SK-N-SH (cell line): ENCODE measurements around the gene GAS7. TPM values are rescaled to one million over a fixed set of nuclear protein-coding genes. Genes with fewer than 3 reads are reported as not detected.
"Not testable (repeated sequence)": the region's sequence is repeated elsewhere in the genome, so short reads cannot be mapped to it uniquely, and the experiment has no call there.

ENCODE experiments used
- CTCF ChIA-PET: fragments of 300-600, 350-600 bp; formaldehyde crosslinking; extraction: SDS; loops from one replicate; lab custom pipeline; 2021; lab: Yijun Ruan, JAX
- POLR2A ChIA-PET: fragments of 350-600 bp; sonication (Branson Sonifier 250); formaldehyde crosslinking; extraction: SDS; loops from one replicate; lab custom pipeline; 2020; ENCODE audit warnings: antibody characterized with exemption, inconsistent platforms; lab: Yijun Ruan, JAX
- DNase-seq: peaks from one replicate; pipeline ENCODE4 v3.0.0; 2012
- H2AFZ ChIP-seq: fragments of 200-600 bp; sonication (generic); 2 replicates; pipeline ENCODE4 v1.8.1; 2016; ENCODE audit warnings: antibody characterized with exemption, mild to moderate bottlenecking, low read depth
- H3F3A ChIP-seq: fragments of 200-600 bp; sonication (generic); replicated peaks from 2 replicates; pipeline ENCODE3; 2016; ENCODE audit warnings: antibody characterized with exemption, mild to moderate bottlenecking; ENCODE audit not compliant: insufficient read depth
- H3K27ac ChIP-seq, 2 experiments: fragments of 200-500 bp in 1 of 2; fragments of 200-600 bp in 1 of 2; sonication (Bioruptor generic) in 1 of 2; sonication (generic), shearing (Covaris generic) in 1 of 2; 2 replicates each; pipeline versions ENCODE4 v1.5.1 to v1.6.1; 2014 to 2016; ENCODE audit warnings: low read depth in 2 of 2, inconsistent platforms in 1 of 2, low read length in 1 of 2, mild to moderate bottlenecking in 1 of 2, mixed read lengths in 1 of 2
- H3K27me3 ChIP-seq: fragments of 200-600 bp; sonication (generic), shearing (Covaris generic); 2 replicates; pipeline ENCODE4 v1.6.1; 2016; ENCODE audit warnings: mixed run types; ENCODE audit not compliant: insufficient read depth
- H3K36me3 ChIP-seq, 2 experiments: fragments of 200-500 bp in 1 of 2; fragments of 200-600 bp in 1 of 2; sonication (Bioruptor generic) in 1 of 2; sonication (generic) in 1 of 2; replicated peaks in 1 of 2; 2 replicates each; pipeline versions ENCODE3 to v1.5.1; 2014 to 2016; ENCODE audit warnings: low read length in 1 of 2, mild to moderate bottlenecking in 1 of 2; ENCODE audit not compliant: insufficient read depth in 2 of 2, control insufficient read depth in 1 of 2
- H3K4me1 ChIP-seq, 2 experiments: fragments of 200-500 bp in 1 of 2; fragments of 200-600 bp in 1 of 2; sonication (Bioruptor generic) in 1 of 2; sonication (generic), shearing (Covaris generic) in 1 of 2; 2 replicates each; pipeline versions ENCODE4 v1.5.1 to v1.6.1; 2014 to 2016; ENCODE audit warnings: low read depth in 1 of 2, low read length in 1 of 2, mixed run types in 1 of 2; ENCODE audit not compliant: insufficient read depth in 2 of 2, control insufficient read depth in 1 of 2
- H3K4me2 ChIP-seq: fragments of 200-600 bp; sonication (generic), shearing (Covaris generic); 2 replicates; pipeline ENCODE4 v1.6.1; 2017; ENCODE audit warnings: mixed run types
- H3K4me3 ChIP-seq, 2 experiments: fragments of 200-500 bp in 1 of 2; fragments of 200-600 bp in 1 of 2; sonication (Bioruptor generic) in 1 of 2; sonication (generic), shearing (Covaris generic) in 1 of 2; 2 replicates each; pipeline versions ENCODE4 v1.5.1 to v1.8.1; 2014 to 2016; ENCODE audit warnings: low read depth in 2 of 2, inconsistent platforms in 1 of 2, low read length in 1 of 2, mild to moderate bottlenecking in 1 of 2, mixed read lengths in 1 of 2, moderate library complexity in 1 of 2
- H3K79me2 ChIP-seq: fragments of 200-600 bp; sonication (generic); 2 replicates; pipeline ENCODE4 v1.8.1; 2017; ENCODE audit warnings: mild to moderate bottlenecking; ENCODE audit not compliant: insufficient read depth
- H3K9ac ChIP-seq: fragments of 200-600 bp; sonication (generic); 2 replicates; pipeline ENCODE4 v1.6.1; 2017; ENCODE audit warnings: mixed run types
- H3K9me2 ChIP-seq: fragments of 200-600 bp; sonication (generic); 2 replicates; pipeline ENCODE4 v1.6.1; 2017; ENCODE audit warnings: mixed run types
- H3K9me3 ChIP-seq: fragments of 200-600 bp; sonication (generic); 2 replicates; pipeline ENCODE4 v1.6.1; 2017; ENCODE audit warnings: mixed run types, mild to moderate bottlenecking, moderate library complexity
- H4K20me1 ChIP-seq: fragments of 200-600 bp; sonication (generic); 2 replicates; pipeline ENCODE4 v1.6.1; 2017; ENCODE audit warnings: mild to moderate bottlenecking, mixed run types; ENCODE audit not compliant: insufficient read depth
- FOXJ3 ChIP-seq: sonication (generic); formaldehyde crosslinking; IDR thresholded peaks from 2 replicates; pipeline ENCODE4 v1.5.1; 2020; ENCODE audit warnings: mild to moderate bottlenecking, missing genetic modification reagents
- IRF3 ChIP-seq: fragments of 150-350 bp; IDR thresholded peaks from 2 replicates; pipeline ENCODE4 v1.6.1; 2016; ENCODE audit warnings: mild to moderate bottlenecking, low read depth, low read length
- JUND ChIP-seq: IDR thresholded peaks from 2 replicates; pipeline ENCODE4 v1.4.0; 2012
- MEF2A ChIP-seq: IDR thresholded peaks from 2 replicates; pipeline ENCODE4 v1.4.0; 2012; ENCODE audit warnings: low read depth, borderline replicate concordance
- MXI1 ChIP-seq: IDR thresholded peaks from 2 replicates; pipeline ENCODE4 v1.6.1; 2012; ENCODE audit warnings: mild to moderate bottlenecking, low read depth, low read length, improper control_type of control experiment
- NRF1 ChIP-seq: IDR thresholded peaks from 2 replicates; pipeline ENCODE4 v1.6.1; 2012; ENCODE audit warnings: low read depth, mild to moderate bottlenecking, low read length
- REST ChIP-seq: IDR thresholded peaks from 2 replicates; pipeline ENCODE4 v1.6.1; 2012; ENCODE audit warnings: mild to moderate bottlenecking, low read depth, low read length, moderate library complexity
- SIN3A ChIP-seq: IDR thresholded peaks from 2 replicates; pipeline ENCODE4 v1.6.1; 2012; ENCODE audit warnings: low read depth, mild to moderate bottlenecking, low read length, moderate library complexity, borderline replicate concordance
- SMC3 ChIP-seq: IDR thresholded peaks from 2 replicates; pipeline ENCODE4 v1.6.1; 2012; ENCODE audit warnings: low read depth, low read length, improper control_type of control experiment
- TAF1 ChIP-seq: IDR thresholded peaks from 2 replicates; pipeline ENCODE4 v1.6.1; 2012; ENCODE audit warnings: low read depth, mild to moderate bottlenecking, low read length, moderate library complexity, borderline replicate concordance
- WGBS: methylation state at CpG from one replicate; pipeline ENCODE4 v1.1.6; 2017; ENCODE audit warnings: low lambda C conversion rate; 5-methylcytosine and 5-hydroxymethylcytosine counted together
- polyA plus RNA-seq, 3 experiments: library from polyadenylated mRNA; depleted of rRNA; stranded (reverse); fragments of >200 nt; gene quantifications; 2 replicates each; pipeline ENCODE4 v1.2.3, GENCODE V29; 2012
- TF ChIP-seq, protein P1 (sequence below): fragments of 200-600 bp; sonication (generic); IDR thresholded peaks from 2 replicates; pipeline ENCODE4 v1.6.1; 2017; ENCODE audit warnings: antibody characterized with exemption, mild to moderate bottlenecking, moderate library complexity
- TF ChIP-seq, protein P2 (sequence below): IDR thresholded peaks from 2 replicates; pipeline ENCODE4 v1.4.0; 2012; ENCODE audit warnings: low read depth, borderline replicate concordance

The GAS7 gene
- polyA plus RNA-seq, 1 of the 3 experiments (the other 2 are of a cell fraction): 0.12 TPM

DNA sequence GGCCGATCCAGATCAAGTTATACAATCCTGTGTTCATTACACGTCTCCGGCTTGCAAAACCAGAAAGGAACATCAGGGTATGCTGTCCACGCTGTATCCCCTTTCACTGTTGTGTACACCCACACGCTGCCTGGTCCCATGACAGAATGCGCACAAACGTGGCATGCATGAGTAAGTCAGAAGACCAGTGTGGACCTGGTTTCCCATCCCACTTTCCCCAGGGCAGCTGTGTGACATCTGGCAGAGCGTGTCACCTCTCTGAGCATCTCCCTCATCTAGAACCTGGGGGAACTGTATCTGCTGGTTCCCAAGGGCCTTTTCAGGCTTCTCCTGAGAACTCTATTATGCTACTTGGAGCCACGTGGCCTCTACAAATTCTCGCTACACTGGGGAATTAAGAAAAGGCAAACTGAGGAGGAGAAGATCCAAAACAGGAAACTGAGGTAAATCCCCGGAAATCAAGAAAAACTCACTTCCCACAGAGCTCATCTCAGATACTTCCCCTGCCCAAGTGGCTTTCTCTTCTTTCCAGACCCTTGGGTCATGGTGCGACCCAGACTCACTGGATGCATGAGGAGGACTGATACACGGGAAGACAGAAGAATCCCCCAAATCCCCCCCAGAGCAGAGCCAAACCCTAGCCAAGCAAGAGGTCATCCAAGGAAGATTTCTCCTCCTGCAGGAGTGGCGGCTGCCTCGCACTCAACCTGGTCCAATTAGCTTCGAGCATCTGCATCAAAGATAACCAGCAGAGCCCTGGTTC lies 139.3 kb downstream of the GAS7 start:
- no peak for DNase-seq
- POLR2A ChIA-PET: no interaction called here
- no peaks in the 10 kb centered on the region for H3F3A ChIP-seq
- peaks cover 0 to 14% of the 10 kb centered on the region in 2 experiments; a peak in 1 of 4 replicates for H3K4me1 ChIP-seq
- H3K4me3 ChIP-seq: no peak overlapping the region
- no peak overlapping the region for H3K9ac ChIP-seq
- H3K9me3 ChIP-seq: no peaks in the 10 kb centered on the region
- no peak overlapping the region for H3K4me2 ChIP-seq
- H3K27me3 ChIP-seq: no peaks in the 10 kb centered on the region
- H3K79me2 ChIP-seq: no peaks in the 10 kb centered on the region
- H2AFZ ChIP-seq: no peak overlapping the region
- H3K9me2 ChIP-seq: no peaks in the 10 kb centered on the region
- no peaks in the 10 kb centered on the region for H3K36me3 ChIP-seq
- CTCF ChIA-PET: no interaction called here
- TF ChIP-seq SIN3A (no peak), SMC3 (no peak), MXI1 (no peak), TAF1 (no peak), MEF2A (no peak), REST (no peak), FOXJ3 (CRISPR knock-in tag) (no peak), NRF1 (no peak), JUND (no peak), IRF3 (no peak)
- TF ChIP-seq, protein P1, sequence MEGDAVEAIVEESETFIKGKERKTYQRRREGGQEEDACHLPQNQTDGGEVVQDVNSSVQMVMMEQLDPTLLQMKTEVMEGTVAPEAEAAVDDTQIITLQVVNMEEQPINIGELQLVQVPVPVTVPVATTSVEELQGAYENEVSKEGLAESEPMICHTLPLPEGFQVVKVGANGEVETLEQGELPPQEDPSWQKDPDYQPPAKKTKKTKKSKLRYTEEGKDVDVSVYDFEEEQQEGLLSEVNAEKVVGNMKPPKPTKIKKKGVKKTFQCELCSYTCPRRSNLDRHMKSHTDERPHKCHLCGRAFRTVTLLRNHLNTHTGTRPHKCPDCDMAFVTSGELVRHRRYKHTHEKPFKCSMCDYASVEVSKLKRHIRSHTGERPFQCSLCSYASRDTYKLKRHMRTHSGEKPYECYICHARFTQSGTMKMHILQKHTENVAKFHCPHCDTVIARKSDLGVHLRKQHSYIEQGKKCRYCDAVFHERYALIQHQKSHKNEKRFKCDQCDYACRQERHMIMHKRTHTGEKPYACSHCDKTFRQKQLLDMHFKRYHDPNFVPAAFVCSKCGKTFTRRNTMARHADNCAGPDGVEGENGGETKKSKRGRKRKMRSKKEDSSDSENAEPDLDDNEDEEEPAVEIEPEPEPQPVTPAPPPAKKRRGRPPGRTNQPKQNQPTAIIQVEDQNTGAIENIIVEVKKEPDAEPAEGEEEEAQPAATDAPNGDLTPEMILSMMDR: no peak
- TF ChIP-seq, protein P2, sequence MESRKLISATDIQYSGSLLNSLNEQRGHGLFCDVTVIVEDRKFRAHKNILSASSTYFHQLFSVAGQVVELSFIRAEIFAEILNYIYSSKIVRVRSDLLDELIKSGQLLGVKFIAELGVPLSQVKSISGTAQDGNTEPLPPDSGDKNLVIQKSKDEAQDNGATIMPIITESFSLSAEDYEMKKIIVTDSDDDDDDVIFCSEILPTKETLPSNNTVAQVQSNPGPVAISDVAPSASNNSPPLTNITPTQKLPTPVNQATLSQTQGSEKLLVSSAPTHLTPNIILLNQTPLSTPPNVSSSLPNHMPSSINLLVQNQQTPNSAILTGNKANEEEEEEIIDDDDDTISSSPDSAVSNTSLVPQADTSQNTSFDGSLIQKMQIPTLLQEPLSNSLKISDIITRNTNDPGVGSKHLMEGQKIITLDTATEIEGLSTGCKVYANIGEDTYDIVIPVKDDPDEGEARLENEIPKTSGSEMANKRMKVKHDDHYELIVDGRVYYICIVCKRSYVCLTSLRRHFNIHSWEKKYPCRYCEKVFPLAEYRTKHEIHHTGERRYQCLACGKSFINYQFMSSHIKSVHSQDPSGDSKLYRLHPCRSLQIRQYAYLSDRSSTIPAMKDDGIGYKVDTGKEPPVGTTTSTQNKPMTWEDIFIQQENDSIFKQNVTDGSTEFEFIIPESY: no peak
- no peak overlapping the region for H3K27ac ChIP-seq
- no peaks in the 10 kb centered on the region for H4K20me1 ChIP-seq
- 30% methylated on average over 15 of the region's 16 CpGs for WGBS

GRCh38 chr17:10057466-10057865 lies 140.9 kb downstream of the GAS7 start:
- H4K20me1 ChIP-seq, H3K9ac ChIP-seq, H3K79me2 ChIP-seq, H3K36me3 ChIP-seq, DNase-seq, H3K4me3 ChIP-seq, H3K27me3 ChIP-seq, H2AFZ ChIP-seq, H3K4me2 ChIP-seq, POLR2A ChIA-PET, H3K9me2 ChIP-seq, CTCF ChIA-PET, H3K9me3 ChIP-seq, H3K27ac ChIP-seq, H3F3A ChIP-seq: not testable (repeated sequence)
- WGBS: 60% methylated on average over 6 of the region's 25 CpGs
- H3K4me1 ChIP-seq: peaks cover 0 to 14% of the 10 kb centered on the region in 2 experiments; a peak in 1 of 4 replicates
